HG02610 (cell line): ENCODE data around the gene SEC16A.

Experiments used
- ATAC-seq: cut with Tn5 transposase; IDR thresholded peaks from one replicate; pipeline ENCODE4 v1.9.1; 2021; ENCODE audit warnings: mild to moderate bottlenecking, moderate library complexity; ENCODE audit not compliant: unreplicated experiment

Gene SEC16A

GRCh38 chr9:136486131-136486530, 3.3 kb upstream of the SEC16A start:
- no peak for ATAC-seq

- no peak for ATAC-seq
These were observed 2.5 kb upstream of the SEC16A start for GRCh38 chr9:136485049-136486045.

GRCh38 chr9:136484153-136485048, 1.6 kb upstream of the SEC16A start:
- no peak for ATAC-seq

GRCh38 chr9:136483589-136484152, 831 bp upstream of the SEC16A start:
- ATAC-seq = peak; percentile 52

GRCh38 chr9:136482046-136482792, 621 bp downstream of the SEC16A start:
- peak; percentile 12 for ATAC-seq

- ATAC-seq = no peak
These were observed 1.3 kb downstream of the SEC16A start for GRCh38 chr9:136481558-136481957.

GRCh38 chr9:136476369-136477150, 6.3 kb downstream of the SEC16A start:
- ATAC-seq = no peak

GRCh38 chr9:136474974-136475865, 7.6 kb downstream of the SEC16A start:
- ATAC-seq = no peak

GRCh38 chr9:136474021-136474640, 8.7 kb downstream of the SEC16A start:
- no peak for ATAC-seq

- no peak for ATAC-seq
These were observed 9.5 kb downstream of the SEC16A start for GRCh38 chr9:136473354-136473721.

GRCh38 chr9:136472640-136473353, 10.0 kb downstream of the SEC16A start:
- no peak for ATAC-seq

GRCh38 chr9:136471802-136472487, 10.9 kb downstream of the SEC16A start:
- ATAC-seq = no peak

- ATAC-seq = no peak
These were observed 11.9 kb downstream of the SEC16A start for GRCh38 chr9:136470792-136471469.

- ATAC-seq = no peak
These were observed 12.5 kb downstream of the SEC16A start for GRCh38 chr9:136470356-136470755.

- no peak for ATAC-seq
These were observed 15.1 kb downstream of the SEC16A start for GRCh38 chr9:136467766-136468165.

- no peak for ATAC-seq
These were observed 16.7 kb downstream of the SEC16A start for GRCh38 chr9:136466155-136466541.
